Liver (tissue), 9 donors: ENCODE results near the gene ST6GALNAC2. TPM values are rescaled to one million over a fixed set of nuclear protein-coding genes. Genes with fewer than 3 reads are reported as not detected.
A peak's percentile ranks its signal among the peaks of the same experiment; 100 is the strongest.

Experiments
- DNase-seq: peaks from one replicate; pipeline ENCODE4 v3.0.0-alpha.2; 2017; ENCODE audit warnings: low spot score
- H3K27ac ChIP-seq, 2 donors: one replicate each; pipeline ENCODE4 v1.7.0; 2013; ENCODE audit warnings: inconsistent platforms in 2 of 2, low read length in 2 of 2, control low read depth in 1 of 2, low read depth in 1 of 2, mild to moderate bottlenecking in 1 of 2
- H3K27me3 ChIP-seq, 4 donors: one replicate each; pipeline versions ENCODE4 v1.6.1 to v1.7.0; 2013; ENCODE audit warnings: low read length in 3 of 4, inconsistent platforms in 1 of 4, mild to moderate bottlenecking in 1 of 4, moderate library complexity in 1 of 4; ENCODE audit not compliant: control insufficient read depth in 4 of 4, insufficient read depth in 4 of 4
- H3K36me3 ChIP-seq, 4 donors: one replicate each; pipeline versions ENCODE4 v1.6.1 to v1.7.0; 2013; ENCODE audit warnings: low read length in 3 of 4, mild to moderate bottlenecking in 3 of 4, low read depth in 1 of 4, moderate library complexity in 1 of 4; ENCODE audit not compliant: control insufficient read depth in 4 of 4, insufficient read depth in 3 of 4
- H3K4me1 ChIP-seq, 4 donors: one replicate each; pipeline versions ENCODE4 v1.6.1 to v1.7.0; 2013; ENCODE audit warnings: low read length in 3 of 4, mild to moderate bottlenecking in 3 of 4, moderate library complexity in 1 of 4; ENCODE audit not compliant: control insufficient read depth in 4 of 4, insufficient read depth in 4 of 4
- H3K4me3 ChIP-seq, 3 donors: one replicate each; pipeline versions ENCODE4 v1.6.1 to v1.7.0; 2013; ENCODE audit warnings: low read length in 3 of 3, control low read depth in 1 of 3, low read depth in 1 of 3, mild to moderate bottlenecking in 1 of 3
- H3K9ac ChIP-seq, 2 donors: one replicate each; pipeline ENCODE4 v1.7.0; 2013; ENCODE audit warnings: low read length in 2 of 2, mild to moderate bottlenecking in 2 of 2, moderate library complexity in 2 of 2, control low read depth in 1 of 2, low read depth in 1 of 2
- H3K9me3 ChIP-seq, 4 donors: one replicate each; pipeline versions ENCODE4 v1.6.1 to v1.7.0; 2013; ENCODE audit warnings: low read length in 3 of 4; ENCODE audit not compliant: control insufficient read depth in 4 of 4
- EGR1 ChIP-seq, 2 donors: IDR thresholded peaks; 2 replicates each; pipeline ENCODE4 v1.6.1; 2016 to 2018; ENCODE audit warnings: antibody characterized with exemption in 2 of 2, low read depth in 2 of 2
- FOXA1 ChIP-seq: IDR thresholded peaks from 2 replicates; pipeline ENCODE4 v1.6.1; 2016; ENCODE audit warnings: antibody characterized with exemption
- FOXA2 ChIP-seq: IDR thresholded peaks from 2 replicates; pipeline ENCODE4 v1.6.1; 2016; ENCODE audit warnings: antibody characterized with exemption
- GABPA ChIP-seq, 2 donors: IDR thresholded peaks in 1 of 2; conservative IDR thresholded peaks in 1 of 2; 2 replicates each; pipeline ENCODE4 v1.6.1; 2016; ENCODE audit warnings: antibody characterized with exemption in 2 of 2, mild to moderate bottlenecking in 1 of 2, moderate library complexity in 1 of 2
- JUND ChIP-seq, 2 donors: IDR thresholded peaks; 2 replicates each; pipeline ENCODE4 v1.6.1; 2016; ENCODE audit warnings: antibody characterized with exemption in 2 of 2
- RAD21 ChIP-seq, 2 donors: IDR thresholded peaks; 2 replicates each; pipeline ENCODE4 v1.6.1; 2016; ENCODE audit warnings: antibody characterized with exemption in 2 of 2, mild to moderate bottlenecking in 2 of 2
- RXRA ChIP-seq, 2 donors: IDR thresholded peaks; 2 replicates each; pipeline ENCODE4 v1.6.1; 2017 to 2018; ENCODE audit warnings: antibody characterized with exemption in 2 of 2, mild to moderate bottlenecking in 1 of 2
- SP1 ChIP-seq: IDR thresholded peaks from 2 replicates; pipeline ENCODE4 v1.6.1; 2018; ENCODE audit warnings: antibody characterized with exemption, mild to moderate bottlenecking
- TAF1 ChIP-seq: conservative IDR thresholded peaks from 2 replicates; pipeline ENCODE4 v1.6.1; 2016; ENCODE audit warnings: antibody characterized with exemption, mild to moderate bottlenecking
- YY1 ChIP-seq: IDR thresholded peaks from 2 replicates; pipeline ENCODE4 v1.6.1; 2016; ENCODE audit warnings: antibody characterized with exemption, mild to moderate bottlenecking
- whole genome bisulfite sequencing: extraction: QIAGEN DNeasy Blood & Tissue Kit; methylation state at CpG from one replicate; pipeline ENCODE4 v1.1.7; 2013; 5-methylcytosine and 5-hydroxymethylcytosine counted together
- polyA plus RNA-seq, 2 donors: library from polyadenylated mRNA; stranded (reverse) in 1 of 2; unstranded in 1 of 2; fragments of 200-250 nt in 1 of 2; fragments of >200 nt in 1 of 2; fragmentation: Nextera tagmentation in 1 of 2; extraction: Ambion mirVana in 1 of 2; gene quantifications; one replicate each; pipeline versions ENCODE4 v1.2.1 to v1.2.3, GENCODE V29; 2013 to 2015
- total RNA-seq, 2 donors: library from RNA; depleted of rRNA; stranded (reverse); fragments of >200 nt; gene quantifications; one replicate each; pipeline ENCODE4 v1.2.3, GENCODE V29; 2014
- TF ChIP-seq, protein P1 (sequence below): IDR thresholded peaks from 2 replicates; pipeline ENCODE4 v1.6.1; 2016; ENCODE audit warnings: antibody characterized with exemption, mild to moderate bottlenecking
- TF ChIP-seq, protein P2 (sequence below): fragments of 150-350 bp; IDR thresholded peaks from 2 replicates; pipeline ENCODE4 v1.5.1; 2017; ENCODE audit warnings: improper control_type of control experiment, low read depth, low read length; ENCODE audit not compliant: missing input control
- TF ChIP-seq, protein P3 (sequence below): IDR thresholded peaks from 2 replicates; pipeline ENCODE4 v1.6.1; 2016; ENCODE audit warnings: antibody characterized with exemption
- donor health status: healthy.
- donor health status: healthy.
- donor health status: healthy.
- donor health status: healthy.
- donor health status: healthy.

Gene ST6GALNAC2
- total and polyA plus RNA-seq, 4 donors: 0.52 to 2.6 (median 1.1) TPM

DNA sequence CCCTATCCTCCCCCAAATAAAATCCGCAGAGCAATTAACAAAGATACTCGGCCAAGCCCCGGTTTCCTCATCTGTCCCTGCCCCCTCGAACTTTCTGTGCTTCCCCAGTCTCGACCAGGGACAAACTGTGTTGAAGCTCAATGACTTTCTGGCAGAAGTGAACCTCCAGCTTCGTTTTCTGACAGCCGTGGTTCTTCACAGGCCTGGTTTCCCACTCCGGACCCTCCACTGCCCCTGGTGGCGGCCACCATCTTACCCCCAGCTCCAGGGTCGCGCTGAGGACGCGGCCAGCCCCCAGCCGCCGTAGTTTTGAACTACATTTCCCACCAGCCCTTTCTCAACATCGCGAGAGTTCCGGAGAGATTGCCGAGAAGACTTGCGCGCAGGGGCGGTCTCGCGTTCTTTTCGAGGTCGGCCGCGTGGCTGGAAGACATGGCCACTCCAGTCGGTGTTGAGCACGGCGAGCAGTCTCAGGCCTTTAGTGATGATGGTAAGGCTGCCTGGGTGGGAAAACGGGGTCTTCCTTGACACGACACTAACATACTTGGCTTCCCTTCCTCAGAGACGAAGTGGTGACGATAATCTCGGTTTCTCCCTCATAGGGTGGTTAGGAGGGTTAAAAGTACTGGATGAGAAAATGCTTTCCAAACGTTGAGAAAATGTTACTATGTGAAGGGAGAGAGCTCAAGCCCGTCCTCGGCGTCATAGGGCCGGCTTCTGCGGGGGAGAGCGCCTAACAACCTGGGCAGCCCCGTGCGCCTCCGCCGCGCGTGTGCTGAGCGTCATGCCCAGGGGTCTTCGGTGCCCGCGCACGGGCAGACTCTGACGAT lies 28.1 kb downstream of the ST6GALNAC2 start (continued):
- TF ChIP-seq, protein P1, sequence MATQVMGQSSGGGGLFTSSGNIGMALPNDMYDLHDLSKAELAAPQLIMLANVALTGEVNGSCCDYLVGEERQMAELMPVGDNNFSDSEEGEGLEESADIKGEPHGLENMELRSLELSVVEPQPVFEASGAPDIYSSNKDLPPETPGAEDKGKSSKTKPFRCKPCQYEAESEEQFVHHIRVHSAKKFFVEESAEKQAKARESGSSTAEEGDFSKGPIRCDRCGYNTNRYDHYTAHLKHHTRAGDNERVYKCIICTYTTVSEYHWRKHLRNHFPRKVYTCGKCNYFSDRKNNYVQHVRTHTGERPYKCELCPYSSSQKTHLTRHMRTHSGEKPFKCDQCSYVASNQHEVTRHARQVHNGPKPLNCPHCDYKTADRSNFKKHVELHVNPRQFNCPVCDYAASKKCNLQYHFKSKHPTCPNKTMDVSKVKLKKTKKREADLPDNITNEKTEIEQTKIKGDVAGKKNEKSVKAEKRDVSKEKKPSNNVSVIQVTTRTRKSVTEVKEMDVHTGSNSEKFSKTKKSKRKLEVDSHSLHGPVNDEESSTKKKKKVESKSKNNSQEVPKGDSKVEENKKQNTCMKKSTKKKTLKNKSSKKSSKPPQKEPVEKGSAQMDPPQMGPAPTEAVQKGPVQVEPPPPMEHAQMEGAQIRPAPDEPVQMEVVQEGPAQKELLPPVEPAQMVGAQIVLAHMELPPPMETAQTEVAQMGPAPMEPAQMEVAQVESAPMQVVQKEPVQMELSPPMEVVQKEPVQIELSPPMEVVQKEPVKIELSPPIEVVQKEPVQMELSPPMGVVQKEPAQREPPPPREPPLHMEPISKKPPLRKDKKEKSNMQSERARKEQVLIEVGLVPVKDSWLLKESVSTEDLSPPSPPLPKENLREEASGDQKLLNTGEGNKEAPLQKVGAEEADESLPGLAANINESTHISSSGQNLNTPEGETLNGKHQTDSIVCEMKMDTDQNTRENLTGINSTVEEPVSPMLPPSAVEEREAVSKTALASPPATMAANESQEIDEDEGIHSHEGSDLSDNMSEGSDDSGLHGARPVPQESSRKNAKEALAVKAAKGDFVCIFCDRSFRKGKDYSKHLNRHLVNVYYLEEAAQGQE: peak; percentile 75
- TF ChIP-seq FOXA1 (peak; percentile 7), FOXA2 (no peak), RAD21 (IDR thresholded peaks at IDR 0.05) (peak in 1 of 2 donors; percentile 25), YY1 (peak; percentile 95), RXRA (IDR thresholded peaks at IDR 0.05) (peak; percentile 65 to 80), TAF1 (peak; percentile 76), SP1 (peak; percentile 26), JUND (IDR thresholded peaks at IDR 0.05) (no peak), GABPA (IDR thresholded peaks at IDR 0.05 in 1 of 2, conservative IDR thresholded peaks at IDR 0.05 in 1 of 2) (no peak)
- TF ChIP-seq, protein P2, sequence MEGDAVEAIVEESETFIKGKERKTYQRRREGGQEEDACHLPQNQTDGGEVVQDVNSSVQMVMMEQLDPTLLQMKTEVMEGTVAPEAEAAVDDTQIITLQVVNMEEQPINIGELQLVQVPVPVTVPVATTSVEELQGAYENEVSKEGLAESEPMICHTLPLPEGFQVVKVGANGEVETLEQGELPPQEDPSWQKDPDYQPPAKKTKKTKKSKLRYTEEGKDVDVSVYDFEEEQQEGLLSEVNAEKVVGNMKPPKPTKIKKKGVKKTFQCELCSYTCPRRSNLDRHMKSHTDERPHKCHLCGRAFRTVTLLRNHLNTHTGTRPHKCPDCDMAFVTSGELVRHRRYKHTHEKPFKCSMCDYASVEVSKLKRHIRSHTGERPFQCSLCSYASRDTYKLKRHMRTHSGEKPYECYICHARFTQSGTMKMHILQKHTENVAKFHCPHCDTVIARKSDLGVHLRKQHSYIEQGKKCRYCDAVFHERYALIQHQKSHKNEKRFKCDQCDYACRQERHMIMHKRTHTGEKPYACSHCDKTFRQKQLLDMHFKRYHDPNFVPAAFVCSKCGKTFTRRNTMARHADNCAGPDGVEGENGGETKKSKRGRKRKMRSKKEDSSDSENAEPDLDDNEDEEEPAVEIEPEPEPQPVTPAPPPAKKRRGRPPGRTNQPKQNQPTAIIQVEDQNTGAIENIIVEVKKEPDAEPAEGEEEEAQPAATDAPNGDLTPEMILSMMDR: peak; percentile 50

- H3K36me3 ChIP-seq: peaks cover 2 to 8% (median 7%) of the 10 kb centered on the region in 4 donors
- TF ChIP-seq, protein P1: no peak
- TF ChIP-seq EGR1 (IDR thresholded peaks at IDR 0.05; ENCODE audit: low read depth in 2 of 2): no peak
- TF ChIP-seq, protein P3, sequence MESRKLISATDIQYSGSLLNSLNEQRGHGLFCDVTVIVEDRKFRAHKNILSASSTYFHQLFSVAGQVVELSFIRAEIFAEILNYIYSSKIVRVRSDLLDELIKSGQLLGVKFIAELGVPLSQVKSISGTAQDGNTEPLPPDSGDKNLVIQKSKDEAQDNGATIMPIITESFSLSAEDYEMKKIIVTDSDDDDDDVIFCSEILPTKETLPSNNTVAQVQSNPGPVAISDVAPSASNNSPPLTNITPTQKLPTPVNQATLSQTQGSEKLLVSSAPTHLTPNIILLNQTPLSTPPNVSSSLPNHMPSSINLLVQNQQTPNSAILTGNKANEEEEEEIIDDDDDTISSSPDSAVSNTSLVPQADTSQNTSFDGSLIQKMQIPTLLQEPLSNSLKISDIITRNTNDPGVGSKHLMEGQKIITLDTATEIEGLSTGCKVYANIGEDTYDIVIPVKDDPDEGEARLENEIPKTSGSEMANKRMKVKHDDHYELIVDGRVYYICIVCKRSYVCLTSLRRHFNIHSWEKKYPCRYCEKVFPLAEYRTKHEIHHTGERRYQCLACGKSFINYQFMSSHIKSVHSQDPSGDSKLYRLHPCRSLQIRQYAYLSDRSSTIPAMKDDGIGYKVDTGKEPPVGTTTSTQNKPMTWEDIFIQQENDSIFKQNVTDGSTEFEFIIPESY: no peak
- no peak for TF ChIP-seq FOXA1
- TF ChIP-seq RAD21 (IDR thresholded peaks at IDR 0.05): no peak
- peak overlapping the region; percentile 68 to 99 (median 97) for H3K4me3 ChIP-seq
- peaks cover 3 to 24% (median 15%) of the 10 kb centered on the region in 4 donors for H3K4me1 ChIP-seq
- WGBS: 24% methylated on average over 30 of the region's 30 CpGs
- H3K9ac ChIP-seq: peak overlapping the region; percentile 93 to 96
- peak overlapping the region; percentile 84 to 97 for H3K27ac ChIP-seq
- no peaks in the 10 kb centered on the region for H3K9me3 ChIP-seq
- H3K27me3 ChIP-seq: no peaks in the 10 kb centered on the region
- DNase-seq: no peak
Observed at GRCh38 chr17:76556765-76557367, 28.8 kb downstream of the ST6GALNAC2 start.
